ENCODE results near the gene DSCAML1.

- TF ChIP-seq POLR2A (IDR thresholded peaks at IDR 0.05) (no peak), CTCF (IDR thresholded peaks at IDR 0.05) (no peak)
Observed at GRCh38 chr11:117765068-117765467, 31.9 kb downstream of the DSCAML1 start.
